ENCODE results near the gene CHIT1.

The CHIT1 gene

DNA sequence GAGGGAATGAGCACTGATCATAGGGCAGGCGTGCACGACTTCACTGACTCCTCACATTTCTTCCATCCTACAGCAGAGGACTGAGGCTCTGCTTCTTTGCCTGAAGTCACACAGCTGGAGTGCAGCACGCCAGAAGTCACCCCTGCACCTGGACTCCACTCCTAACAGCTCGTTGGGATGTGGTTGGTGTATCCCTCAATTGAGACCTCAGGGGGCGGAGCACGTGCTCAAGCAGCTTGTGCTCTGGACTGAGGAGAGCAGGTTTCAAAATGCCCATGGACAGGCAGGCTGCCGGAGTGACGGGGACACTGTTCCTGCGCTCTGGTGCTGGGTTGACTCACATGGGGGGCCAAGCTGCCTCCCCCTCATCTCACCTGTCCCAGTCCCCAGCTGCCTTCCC lies 13.9 kb downstream of the CHIT1 start:
- DNase-seq = no peak

DNA sequence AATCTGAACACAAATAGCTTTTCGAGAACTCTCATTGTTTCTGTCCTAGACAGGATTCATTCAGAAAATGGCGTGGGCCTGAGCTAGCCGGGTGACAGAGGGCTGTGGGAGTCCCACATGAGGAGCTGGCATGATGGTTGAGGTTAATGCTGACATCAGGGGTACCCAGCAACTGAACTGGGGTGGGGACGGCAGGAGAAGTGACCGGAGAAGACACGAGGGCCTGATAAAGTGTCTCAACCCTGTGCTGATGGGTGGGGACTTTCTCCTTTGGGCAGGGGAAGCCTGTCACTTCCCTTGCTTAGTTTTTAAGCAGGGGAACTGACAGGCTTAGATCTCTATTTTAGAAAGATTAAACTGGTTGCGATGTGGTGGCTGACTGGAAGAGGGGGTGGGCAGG lies 14.6 kb downstream of the CHIT1 start:
- no peak for DNase-seq

DNA sequence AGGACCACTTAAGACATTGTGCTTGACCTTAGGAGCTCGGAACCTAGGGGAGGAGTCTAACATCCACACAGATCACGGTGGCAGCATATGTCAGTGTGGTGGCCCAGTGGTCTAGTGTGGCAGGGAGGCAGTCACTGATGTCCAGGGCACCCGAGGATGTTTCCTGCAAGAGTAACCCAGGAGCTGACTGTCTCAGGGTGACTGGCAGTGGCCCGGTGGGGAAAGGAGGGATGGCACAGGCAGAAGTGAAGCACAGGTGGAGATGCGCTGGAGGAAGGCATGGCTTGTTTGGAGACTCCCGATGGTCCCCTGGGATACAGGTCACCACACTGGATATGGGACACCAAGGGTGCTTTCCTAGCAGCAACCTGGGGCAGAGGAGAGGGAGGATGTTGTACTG lies 16.3 kb downstream of the CHIT1 start:
- DNase-seq = no peak

DNA sequence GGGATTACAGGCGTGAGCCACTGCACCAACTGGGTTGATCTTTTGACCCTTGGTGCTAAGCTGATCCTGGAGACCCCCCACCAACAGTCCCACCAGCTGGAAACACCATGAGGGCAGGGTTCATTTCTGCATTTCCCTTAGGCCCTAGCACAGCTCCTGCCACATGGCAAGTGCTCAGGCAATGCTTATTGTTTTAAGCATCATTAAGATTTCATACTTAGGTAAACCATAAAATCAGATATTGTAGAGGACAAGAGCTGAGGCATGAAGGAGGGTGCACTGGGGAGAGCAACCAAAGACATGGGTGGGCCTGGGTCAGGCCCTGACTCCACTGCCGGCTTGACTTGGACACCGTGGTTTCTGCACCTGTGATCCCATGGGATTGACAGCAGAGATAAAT lies 17.7 kb downstream of the CHIT1 start:
- no peak for DNase-seq

DNA sequence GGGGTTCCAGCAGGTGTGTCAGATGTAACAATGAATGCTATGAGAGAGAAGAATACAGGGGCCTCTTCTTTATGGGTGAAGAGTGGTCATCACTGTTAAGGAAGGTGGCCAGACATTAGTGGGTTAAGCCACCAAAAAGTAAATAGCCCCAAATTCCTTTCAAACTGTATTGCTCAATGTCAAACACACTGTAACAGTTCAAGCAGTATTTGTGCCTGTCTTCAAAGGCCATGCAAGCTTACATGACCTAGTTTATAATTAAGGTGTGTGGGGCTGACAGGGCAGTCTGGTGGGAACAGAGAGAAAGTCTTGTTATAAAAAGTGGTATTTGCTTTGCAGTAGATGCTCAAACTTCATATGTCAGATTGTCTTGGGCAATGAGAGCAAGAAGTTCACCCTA lies 18.5 kb downstream of the CHIT1 start:
- DNase-seq = no peak

DNA sequence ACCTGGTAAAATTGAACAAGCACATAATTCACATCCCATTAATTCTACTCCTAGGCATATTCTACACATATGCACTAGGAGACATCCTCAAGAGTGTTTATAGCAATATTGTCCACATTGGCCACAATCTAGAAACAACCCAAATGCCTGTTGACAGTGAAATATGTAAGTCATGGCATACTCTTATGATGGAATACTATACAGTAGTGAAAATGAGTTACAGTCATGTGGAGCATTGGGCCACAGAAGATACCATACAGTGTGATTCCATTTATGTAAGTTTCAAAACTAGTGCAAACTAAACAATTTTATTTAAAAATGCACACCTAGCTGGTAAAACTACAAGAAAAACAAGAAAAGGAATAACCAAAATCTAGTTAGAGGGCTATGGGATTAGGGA lies 19.1 kb downstream of the CHIT1 start:
- no peak for DNase-seq

DNA sequence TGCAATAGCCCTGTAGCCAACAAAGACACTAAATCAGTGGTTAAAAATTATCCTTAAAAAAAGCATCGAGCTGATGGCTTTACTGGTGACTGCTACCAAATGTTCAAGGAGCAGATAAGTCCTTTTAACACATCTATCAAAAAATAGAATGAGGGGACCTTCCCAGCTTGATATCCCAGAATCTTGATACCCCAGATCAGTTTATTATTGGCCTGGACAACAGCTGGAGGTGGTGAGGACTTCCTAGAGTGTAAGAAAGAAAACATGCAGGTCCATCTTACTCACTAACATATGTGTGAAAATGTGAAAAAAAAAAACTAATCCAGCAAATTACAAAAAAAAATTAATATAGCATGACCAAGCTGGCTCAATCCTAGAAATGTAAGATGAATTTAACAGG lies 21.3 kb downstream of the CHIT1 start:
- no peak for DNase-seq

DNA sequence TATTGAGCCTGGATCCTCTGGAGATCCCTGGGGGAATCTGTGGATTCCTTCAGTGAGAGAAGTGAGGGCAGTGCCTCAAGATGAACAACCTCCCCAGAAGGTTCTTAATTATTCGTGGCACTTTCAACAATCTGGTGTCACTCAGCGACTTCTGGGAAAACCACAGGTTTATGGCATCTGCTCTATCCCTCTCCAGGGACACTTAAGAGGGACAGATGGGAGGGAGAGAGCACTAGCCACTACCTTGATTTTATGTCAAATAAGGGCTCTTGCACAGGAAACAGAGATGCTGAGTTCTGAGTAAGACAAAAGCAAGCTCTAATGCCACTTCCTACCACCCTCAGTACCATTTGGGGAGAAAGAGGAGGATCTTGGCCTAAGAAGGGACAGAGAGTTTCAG lies 21.7 kb downstream of the CHIT1 start:
- DNase-seq = no peak

DNA sequence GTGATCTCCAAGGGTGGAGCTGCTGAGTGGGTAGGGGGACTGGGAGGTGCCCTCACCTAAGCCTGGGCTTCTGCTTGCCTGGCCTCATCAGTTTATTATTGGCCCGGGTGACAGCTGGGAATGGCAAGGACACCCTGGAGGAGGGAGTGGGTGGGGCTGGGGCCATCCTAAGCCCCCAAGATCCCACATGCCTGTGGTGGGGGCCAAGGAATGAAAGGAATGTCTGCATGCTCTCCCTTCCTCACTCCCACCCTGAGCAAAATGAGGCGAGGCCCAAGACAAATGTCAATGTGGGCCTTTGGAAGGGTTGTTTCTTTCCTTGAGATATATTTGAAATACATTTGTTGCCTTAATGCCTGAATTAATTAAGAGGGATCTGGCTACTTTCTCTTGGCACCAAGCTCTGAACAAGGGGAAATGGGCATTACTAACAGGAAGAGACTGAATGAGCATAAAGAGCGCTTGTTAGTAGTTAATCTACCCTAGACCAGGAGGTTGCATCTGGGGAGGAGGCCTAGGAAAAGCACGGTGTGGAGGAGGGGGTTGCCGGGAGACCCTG lies 23.3 kb downstream of the CHIT1 start:
- no peak for DNase-seq

DNA sequence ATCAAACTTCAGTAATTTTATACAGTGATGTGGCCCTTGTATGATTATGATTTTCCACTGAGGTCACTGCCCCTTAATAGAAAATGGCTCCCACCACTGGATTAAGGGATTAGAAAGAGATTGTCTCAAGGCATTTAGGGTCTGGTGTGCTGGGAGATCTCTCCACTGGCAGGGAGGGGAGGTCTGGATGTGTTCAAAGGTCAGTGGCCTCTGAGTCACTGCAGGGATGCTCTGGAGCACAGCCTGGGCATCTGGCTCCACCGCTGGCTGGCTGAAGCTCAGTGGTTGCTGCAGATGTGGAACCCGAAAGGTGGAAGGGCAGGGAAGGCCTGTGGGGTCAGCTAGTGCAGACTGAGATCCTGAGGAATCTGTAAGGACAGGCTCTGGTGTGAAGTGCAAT lies 24.7 kb downstream of the CHIT1 start:
- DNase-seq = no peak

DNA sequence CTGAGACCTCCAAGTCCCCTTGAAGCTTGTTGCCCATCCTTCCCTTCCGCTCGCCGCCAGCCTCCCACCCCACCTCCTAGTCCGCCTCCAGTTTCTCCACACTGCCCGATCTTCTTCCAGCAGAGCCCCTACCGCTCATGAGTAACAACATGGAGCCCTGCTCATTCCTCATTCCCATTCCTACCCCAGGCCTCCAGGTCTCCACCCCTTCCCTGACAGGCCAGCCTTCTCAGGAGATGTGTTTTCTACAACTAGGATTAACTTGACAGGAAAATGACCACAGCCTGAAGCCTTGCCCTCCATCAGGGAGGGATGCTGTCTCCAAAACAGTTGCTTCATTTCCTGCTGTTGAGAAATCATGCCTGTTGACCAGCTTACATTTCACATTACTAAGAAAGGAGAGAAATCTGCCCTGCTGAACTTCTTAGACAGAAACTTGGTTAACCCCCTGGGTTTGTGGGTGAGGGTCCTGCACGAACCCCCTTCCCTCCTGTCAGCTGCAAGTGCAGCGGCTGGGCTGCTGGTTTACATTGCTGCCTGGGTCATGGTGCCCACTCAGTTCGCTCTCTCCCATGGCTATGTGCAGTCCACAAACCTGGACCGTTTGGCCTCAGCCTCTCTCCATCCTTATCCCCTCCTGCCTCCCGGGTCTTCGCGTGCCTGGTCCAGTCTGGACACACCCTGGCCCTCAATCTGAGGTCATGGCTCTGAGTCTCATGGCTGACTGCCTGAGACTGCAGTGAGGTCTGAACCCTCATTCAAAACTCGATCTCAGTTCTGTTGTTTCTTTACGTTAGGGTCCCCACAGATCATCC lies 26.8 kb downstream of the CHIT1 start:
- no peak for DNase-seq

DNA sequence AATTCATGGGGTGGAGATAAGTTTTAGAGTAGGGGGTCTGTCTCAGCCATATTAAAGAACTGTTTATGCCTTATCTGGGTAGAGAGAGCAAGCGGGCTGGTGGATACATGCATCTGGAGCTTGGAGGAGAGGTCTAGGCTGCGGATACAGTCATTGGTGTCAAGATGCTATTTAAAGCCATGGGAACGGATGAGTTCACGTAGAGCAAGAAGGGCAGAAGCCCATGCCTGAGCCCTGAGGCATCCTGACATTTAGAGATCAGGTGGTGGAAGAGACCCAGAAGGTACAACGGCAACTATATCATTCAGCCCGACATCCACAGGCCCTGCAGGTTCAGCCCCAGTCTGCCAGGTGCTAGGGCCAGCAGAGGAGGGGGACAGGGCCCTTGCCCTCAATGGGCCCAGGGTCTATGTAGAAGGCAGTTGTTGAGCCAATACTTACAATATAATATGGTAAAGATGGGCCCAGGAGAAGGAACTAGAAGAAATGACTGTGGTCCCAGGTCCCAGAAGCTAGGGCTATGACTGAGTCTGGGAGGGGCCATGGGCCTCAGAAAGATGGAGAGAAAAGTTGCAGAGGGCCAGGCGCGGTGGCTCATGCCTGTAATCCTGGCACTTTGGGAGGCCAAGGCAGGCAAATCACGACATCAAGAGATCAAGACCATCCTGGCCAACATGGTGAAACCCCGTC lies 27.8 kb downstream of the CHIT1 start:
- no peak for DNase-seq

DNA sequence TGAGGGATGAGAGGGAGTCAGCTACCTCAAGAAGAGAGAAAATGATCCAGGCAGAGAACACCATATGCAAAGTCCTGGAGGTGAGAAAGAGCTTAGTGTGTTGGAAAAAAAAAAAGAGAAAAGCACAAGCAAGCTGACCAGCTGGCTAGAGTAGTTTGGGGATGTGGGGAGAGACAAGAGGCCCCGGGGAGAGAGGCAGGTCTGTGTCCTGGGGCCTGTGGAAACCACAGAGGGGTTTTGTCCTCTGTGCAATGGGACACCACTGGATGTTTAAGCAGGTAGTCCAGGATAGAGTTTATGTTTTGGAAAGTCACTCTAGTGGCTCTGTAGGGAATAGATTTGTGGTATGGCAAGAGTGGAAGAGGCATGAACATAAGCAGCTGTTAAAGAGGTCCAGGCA lies 28.6 kb downstream of the CHIT1 start:
- no peak for DNase-seq

DNA sequence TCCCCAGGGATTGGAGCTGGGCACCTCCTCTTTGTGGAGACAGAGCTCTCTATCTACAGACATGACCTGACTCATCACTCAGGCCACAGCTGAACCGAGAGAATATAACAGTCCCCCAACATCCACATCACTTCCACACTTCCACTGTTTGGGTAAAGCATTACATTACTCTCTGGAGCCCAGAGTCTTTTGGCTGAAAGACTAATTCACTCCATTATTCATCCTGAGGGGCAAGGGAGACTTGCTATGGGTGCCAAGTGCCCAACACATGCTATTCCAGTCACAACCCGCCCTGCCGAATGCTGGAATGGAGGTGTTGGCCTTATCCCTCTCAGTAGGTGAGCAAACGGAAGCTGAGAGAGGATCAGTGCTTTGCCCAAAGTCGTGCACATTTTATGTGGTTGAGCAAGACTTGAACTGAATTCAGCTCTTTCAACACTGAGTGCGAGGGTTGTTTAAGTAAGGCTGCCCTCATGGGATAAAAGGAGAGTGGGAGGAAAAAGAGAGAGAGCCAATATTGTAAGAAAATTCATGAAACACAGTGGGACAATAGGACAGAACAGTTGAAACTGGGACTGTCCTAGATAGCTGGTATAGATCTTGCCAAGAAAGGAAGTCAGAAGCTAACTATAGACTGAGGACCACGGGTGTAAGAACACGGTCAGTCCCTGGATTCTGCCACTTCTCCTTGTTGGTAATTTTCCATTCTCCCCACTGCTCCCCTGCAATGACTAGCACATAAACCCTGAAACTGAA lies 29.5 kb downstream of the CHIT1 start:
- DNase-seq = no peak

DNA sequence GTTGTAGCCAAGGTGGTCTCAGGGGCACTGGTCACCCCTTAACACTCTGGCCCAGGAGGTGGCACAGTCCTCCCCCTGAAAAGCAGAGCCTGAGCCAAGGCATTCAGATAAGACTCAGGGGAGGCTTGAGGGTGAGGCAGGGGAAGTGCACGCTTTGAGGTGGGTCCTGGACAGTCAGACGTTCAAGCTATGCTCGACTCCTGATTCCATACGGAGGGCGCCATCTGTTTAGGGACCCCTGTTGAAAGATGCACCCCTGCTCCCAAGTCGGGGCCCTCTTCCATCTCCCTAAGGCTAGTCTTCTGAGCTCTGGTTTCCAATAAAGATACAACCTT lies 30.0 kb downstream of the CHIT1 start:
- DNase-seq = no peak

DNA sequence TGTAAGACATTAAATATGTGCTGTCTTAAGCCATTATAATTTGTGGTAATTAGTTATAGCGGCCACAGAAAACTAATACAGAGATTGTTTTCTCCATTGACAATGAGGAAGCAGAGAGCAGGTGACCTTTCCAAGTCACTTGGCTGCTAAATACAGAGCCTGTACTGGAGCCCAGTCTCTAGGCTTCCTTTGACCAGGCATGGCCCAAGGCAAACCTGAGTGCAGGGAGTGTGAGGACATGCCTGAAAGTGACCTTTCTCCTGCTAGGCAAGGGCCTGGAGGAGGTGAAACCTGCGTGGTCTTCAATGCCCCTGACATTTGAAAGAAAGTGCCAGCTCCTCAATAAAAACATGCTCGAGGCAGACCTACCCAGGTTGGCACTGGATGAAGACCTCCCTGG lies 30.5 kb downstream of the CHIT1 start:
- DNase-seq = no peak

DNA sequence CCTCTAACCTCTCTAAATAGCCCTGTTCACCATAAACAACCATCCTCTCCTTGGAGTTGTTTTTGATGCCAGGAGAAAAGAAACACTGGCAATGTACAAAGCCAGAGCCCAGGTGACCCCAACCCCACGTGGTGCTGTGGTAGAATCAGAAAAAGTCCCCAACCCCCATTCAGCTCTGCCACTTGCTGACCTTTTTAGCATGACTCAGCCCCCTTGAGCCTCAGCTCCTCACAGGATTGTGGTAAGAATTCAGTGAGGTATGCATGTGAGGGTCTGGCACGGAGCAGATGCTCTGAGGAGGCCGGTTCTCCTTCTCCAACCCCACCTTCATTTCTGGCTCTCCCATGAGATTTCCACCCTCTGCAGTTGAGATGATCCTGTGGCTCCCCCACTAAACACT lies 31.8 kb downstream of the CHIT1 start:
- DNase-seq = no peak

DNA sequence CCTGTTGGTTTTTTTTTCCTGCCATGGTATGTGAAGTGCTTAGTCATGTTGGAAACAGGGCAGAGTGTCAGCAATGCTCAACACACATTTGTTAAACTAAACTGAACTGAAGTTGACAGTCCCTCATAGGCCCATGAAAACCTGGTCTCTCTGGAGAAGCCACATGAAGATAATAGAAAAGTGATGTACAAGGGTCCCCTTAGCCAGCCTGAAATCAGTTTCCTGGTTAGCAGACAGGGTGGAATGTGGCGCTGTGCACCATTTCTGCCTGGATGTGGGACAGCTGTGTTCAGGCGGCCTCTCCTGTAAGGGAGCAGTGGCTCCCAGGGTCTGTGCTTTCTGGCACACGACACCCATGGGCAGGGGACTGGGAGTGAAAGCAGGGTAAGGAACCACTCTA lies 33.1 kb downstream of the CHIT1 start:
- no peak for DNase-seq

DNA sequence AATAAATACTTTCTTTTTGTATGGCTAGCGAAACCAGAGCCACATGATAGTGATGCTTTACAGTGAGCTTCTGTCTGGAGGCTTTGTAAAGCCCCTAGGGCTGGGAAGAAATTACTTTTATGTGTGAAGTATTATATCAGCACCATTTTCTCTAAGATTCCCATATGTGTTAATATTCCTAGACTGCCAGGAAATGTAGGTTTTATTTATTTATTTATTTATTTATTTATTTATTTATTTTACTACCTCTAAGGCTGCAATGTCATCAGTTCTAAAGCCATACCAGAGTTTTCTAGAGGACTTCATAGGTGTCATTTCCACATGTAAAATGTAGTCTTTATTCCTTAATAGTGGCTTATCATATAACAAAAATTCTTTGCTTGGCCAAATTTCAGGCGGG lies 38.5 kb downstream of the CHIT1 start:
- no peak for DNase-seq

DNA sequence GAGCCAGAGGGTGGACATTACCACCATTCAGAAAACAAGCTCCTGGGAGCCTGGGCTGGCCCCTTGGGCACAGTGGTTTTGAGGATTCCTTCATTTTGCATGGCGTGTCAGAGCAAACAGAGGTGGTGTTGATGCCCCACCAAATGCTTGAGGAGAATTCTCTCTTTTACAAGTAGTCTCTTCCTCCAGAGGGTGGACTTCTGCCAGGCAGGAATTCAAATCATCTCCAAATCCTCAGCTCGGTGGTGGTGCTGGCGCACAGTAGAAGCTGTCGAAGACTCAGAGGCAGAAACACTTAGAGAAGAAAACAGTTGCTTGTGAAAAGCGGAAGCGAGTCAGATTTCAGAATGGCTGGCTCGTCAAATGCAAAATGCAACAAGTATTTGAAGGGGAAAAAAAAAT lies 39.5 kb downstream of the CHIT1 start:
- DNase-seq = no peak

DNA sequence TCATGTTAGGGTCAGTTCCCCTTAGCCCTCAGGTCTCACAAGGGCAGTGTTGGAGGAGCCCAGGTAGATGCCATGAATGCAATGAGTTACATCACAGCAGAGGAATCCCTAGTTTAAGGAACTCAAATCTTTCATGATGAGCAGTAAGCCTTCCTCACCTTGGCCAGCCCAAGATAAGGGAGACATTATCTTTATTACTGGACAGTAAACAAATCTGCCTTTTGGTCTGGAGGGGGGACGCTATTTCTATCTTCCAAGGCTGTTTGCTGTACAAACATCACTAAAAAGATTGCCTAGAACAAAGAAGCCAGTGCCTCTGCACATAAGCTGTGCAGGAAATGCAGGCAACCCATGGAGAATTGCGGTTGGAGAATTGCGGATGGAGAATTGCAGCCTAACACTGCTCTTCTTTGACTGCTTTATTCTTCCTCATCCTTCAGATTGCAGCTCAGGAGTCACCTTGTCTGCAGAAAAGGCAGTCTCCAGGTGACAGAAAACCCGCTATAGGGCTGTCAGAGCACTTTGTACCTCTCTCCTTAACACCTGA lies 40.7 kb downstream of the CHIT1 start:
- no peak for DNase-seq

DNA sequence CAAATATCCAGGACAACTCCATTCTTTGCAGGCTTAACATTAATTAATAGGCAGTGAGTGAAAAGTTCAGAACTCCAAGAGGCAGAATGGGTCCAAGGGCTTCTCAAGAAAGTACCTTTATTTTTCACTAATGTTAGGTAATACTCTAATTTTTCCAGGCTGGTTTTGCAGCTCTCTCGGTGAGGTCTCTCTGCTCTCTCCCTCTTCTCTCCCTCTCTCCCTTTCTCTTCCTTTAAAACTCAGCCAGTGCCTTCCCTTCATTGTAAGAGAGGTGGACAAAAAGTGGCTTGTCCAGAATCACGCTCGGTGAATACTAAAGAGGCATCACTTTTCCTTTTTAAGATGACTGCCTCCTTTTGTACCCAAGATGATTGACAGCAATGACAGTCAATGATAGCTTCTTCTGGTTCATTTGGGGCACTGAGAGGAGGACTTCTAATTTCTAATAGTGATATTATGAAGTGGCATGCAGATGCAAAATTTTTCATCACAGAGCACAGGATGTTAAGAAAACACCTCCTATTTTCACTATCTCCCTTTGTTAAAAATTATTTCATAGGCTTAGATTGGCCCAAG lies 41.7 kb downstream of the CHIT1 start:
- DNase-seq = no peak

DNA sequence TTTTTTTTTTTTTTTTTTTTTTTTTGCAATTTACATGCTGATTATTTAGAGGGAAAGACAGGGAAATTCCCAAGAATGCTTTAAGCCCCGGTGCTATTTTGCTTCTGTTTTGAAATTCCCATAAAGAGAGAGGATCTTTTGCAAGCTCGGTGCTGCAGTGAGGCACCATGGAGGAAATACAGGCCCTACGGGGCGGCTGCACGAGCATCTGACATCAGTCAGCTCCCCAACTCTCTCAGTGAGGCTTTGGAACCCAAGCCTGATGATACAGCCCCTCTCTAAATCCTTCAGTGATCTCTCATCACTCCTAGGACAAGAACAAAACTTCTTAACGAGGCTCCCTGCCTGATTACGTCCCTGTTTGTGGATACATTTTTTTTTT lies 42.2 kb downstream of the CHIT1 start:
- DNase-seq = no peak

Measured in bone marrow (tissue), 2 donors.